Stimulated activated CD4-positive, alpha-beta T cell treated with anti-CD3 and anti-CD28 coated beads, Interleukin-12 subunit alpha, Interleukin-12 subunit beta, amount 100 ng/mL, for 4 hours (primary cell): ENCODE results near the gene OR2A42.
"Not testable (repeated sequence)": the region's sequence is repeated elsewhere in the genome, so short reads cannot be mapped to it uniquely, and the experiment has no call there.

Source experiments
- DNase-seq: peaks from one replicate; pipeline ENCODE4 v3.0.0-alpha.2; 2020

Gene OR2A42

GRCh38 chr7:144219149-144219548, 20.3 kb downstream of the OR2A42 start:
- DNase-seq, result not testable (repeated sequence)

- not testable (repeated sequence) for DNase-seq
Measured at GRCh38 chr7:144218581-144218980, 20.8 kb downstream of the OR2A42 start.

- not testable (repeated sequence) for DNase-seq
Measured at GRCh38 chr7:144217200-144217599, 22.2 kb downstream of the OR2A42 start.

- not testable (repeated sequence) for DNase-seq
Measured at GRCh38 chr7:144205306-144205705, 34.1 kb downstream of the OR2A42 start.

GRCh38 chr7:144203086-144203485, 36.3 kb downstream of the OR2A42 start:
- DNase-seq, result not testable (repeated sequence)

- DNase-seq, result not testable (repeated sequence)
Measured at GRCh38 chr7:144201978-144202377, 37.4 kb downstream of the OR2A42 start.

- DNase-seq, result not testable (repeated sequence)
Measured at GRCh38 chr7:144198934-144199333, 40.5 kb downstream of the OR2A42 start.

- not testable (repeated sequence) for DNase-seq
Measured at GRCh38 chr7:144195212-144195872, 44.1 kb downstream of the OR2A42 start, which contains the start of gene ARHGEF35. Gene ARHGEF35 (minus strand): TSS chr7:144195833. CDS start chr7:144188383, 7,450 bp downstream.

GRCh38 chr7:144194453-144194852, 45.0 kb downstream of the OR2A42 start:
- not testable (repeated sequence) for DNase-seq

- DNase-seq, result not testable (repeated sequence)
Measured at GRCh38 chr7:144193782-144194181, 45.6 kb downstream of the OR2A42 start.

GRCh38 chr7:144188578-144189171, 50.7 kb downstream of the OR2A42 start:
- DNase-seq, result not testable (repeated sequence)

- not testable (repeated sequence) for DNase-seq
Measured at GRCh38 chr7:144187848-144188247, 51.6 kb downstream of the OR2A42 start.

- DNase-seq, result not testable (repeated sequence)
Measured at GRCh38 chr7:144183166-144183565, 56.2 kb downstream of the OR2A42 start, which contains the start of gene CTAGE4. Gene CTAGE4 (plus strand): TSS chr7:144183466. CDS start chr7:144183504, 38 bp downstream.

- not testable (repeated sequence) for DNase-seq
Measured at GRCh38 chr7:144179165-144179479, 60.3 kb downstream of the OR2A42 start.

GRCh38 chr7:144178380-144179164, 60.8 kb downstream of the OR2A42 start:
- DNase-seq, result not testable (repeated sequence)
